GM18951 (cell line): ENCODE results near the gene ZMYM4.

Experiments used
- POLR2A ChIP-seq: IDR thresholded peaks from 4 replicates; pipeline ENCODE4 v1.6.1; 2011; ENCODE audit warnings: mild to moderate bottlenecking; ENCODE audit not compliant: insufficient read length, insufficient read depth; ENCODE audit errors: extremely low read depth
- in situ Hi-C: fragments of 300-500 bp; cut with MboI; formaldehyde crosslinking; loops from one replicate; pipeline ENCODE4 v1.12.0; 2022; ENCODE audit warnings: low sequenced_read_pairs, mixed read lengths, inconsistent platforms; ENCODE audit not compliant: unreplicated experiment

The ZMYM4 gene

GRCh38 chr1:35426097-35426586 is 157.6 kb downstream of the ZMYM4 start:
- no peak for TF ChIP-seq POLR2A
- in situ Hi-C loops: no loop called here

- in situ Hi-C loops: no loop called here
- TF ChIP-seq POLR2A: no peak
Measured at GRCh38 chr1:35428360-35428759, 159.9 kb downstream of the ZMYM4 start.

- in situ Hi-C loops: no loop called here
- TF ChIP-seq POLR2A: no peak
Measured at GRCh38 chr1:35430762-35431161, 162.3 kb downstream of the ZMYM4 start.

GRCh38 chr1:35431173-35431599 is 162.7 kb downstream of the ZMYM4 start:
- no peak for TF ChIP-seq POLR2A
- in situ Hi-C loops: no loop called here

- TF ChIP-seq POLR2A: no peak
- in situ Hi-C loops: no loop called here
Measured at GRCh38 chr1:35432231-35432630, 163.7 kb downstream of the ZMYM4 start.

GRCh38 chr1:35433714-35434113 is 165.2 kb downstream of the ZMYM4 start:
- in situ Hi-C loops: no loop called here
- no peak for TF ChIP-seq POLR2A

- no peak for TF ChIP-seq POLR2A
- in situ Hi-C loops: no loop called here
Measured at GRCh38 chr1:35434703-35435102, 166.2 kb downstream of the ZMYM4 start.

GRCh38 chr1:35436078-35436477 is 167.6 kb downstream of the ZMYM4 start:
- no peak for TF ChIP-seq POLR2A
- in situ Hi-C loops: no loop called here

- in situ Hi-C loops: no loop called here
- no peak for TF ChIP-seq POLR2A
Measured at GRCh38 chr1:35437200-35437599, 168.7 kb downstream of the ZMYM4 start.

GRCh38 chr1:35439626-35440025 is 171.1 kb downstream of the ZMYM4 start:
- in situ Hi-C loops: no loop called here

GRCh38 chr1:35441926-35442579 is 173.5 kb downstream of the ZMYM4 start:
- in situ Hi-C loops: no loop called here
- no peak for TF ChIP-seq POLR2A

More at GRCh38 chr1:35439626-35440025, 171.1 kb downstream of the ZMYM4 start:
- TF ChIP-seq POLR2A: no peak

GRCh38 chr1:35442734-35443133 is 174.2 kb downstream of the ZMYM4 start:
- TF ChIP-seq POLR2A: no peak
- in situ Hi-C loops: no loop called here

GRCh38 chr1:35443768-35444518 is 175.4 kb downstream of the ZMYM4 start:
- in situ Hi-C loops: no loop called here
- no peak for TF ChIP-seq POLR2A

- in situ Hi-C loops: no loop called here
- TF ChIP-seq POLR2A: no peak
Measured at GRCh38 chr1:35444519-35444774, 175.9 kb downstream of the ZMYM4 start.

- in situ Hi-C loops: no loop called here
- TF ChIP-seq POLR2A: no peak
Measured at GRCh38 chr1:35447278-35447677, 178.8 kb downstream of the ZMYM4 start.

GRCh38 chr1:35448344-35448801 is 179.9 kb downstream of the ZMYM4 start:
- in situ Hi-C loops: no loop called here
- TF ChIP-seq POLR2A: no peak
